RKO (cell line): Measurements from ENCODE around the gene MAPT.
A peak's percentile ranks its signal among the peaks of the same experiment; 100 is the strongest.
"Not testable (repeated sequence)": the region's sequence is repeated elsewhere in the genome, so short reads cannot be mapped to it uniquely, and the experiment has no call there.

Source experiments
- DNase-seq: peaks from one replicate; pipeline ENCODE4 v3.0.0-alpha.2; 2016; ENCODE audit warnings: low spot score

MAPT gene

DNA sequence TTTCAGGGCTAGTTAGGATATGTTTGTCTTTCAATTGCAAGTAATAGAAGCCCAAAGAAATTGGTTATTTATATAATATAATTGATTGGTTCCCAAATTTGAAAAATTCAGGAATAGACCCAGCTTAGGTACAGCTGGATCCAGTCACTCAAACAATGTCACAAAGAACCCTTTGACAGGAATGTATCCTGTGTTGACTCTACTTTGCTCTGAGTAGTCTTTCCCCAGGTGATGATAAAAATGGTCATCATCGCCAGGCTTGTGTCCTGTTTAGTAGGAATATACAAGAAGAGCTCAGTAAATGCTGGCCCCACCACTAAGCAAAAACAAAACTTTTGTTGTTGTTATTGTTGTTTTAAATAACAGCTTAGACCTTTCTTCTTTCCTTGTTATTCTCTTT lies 35.0 kb downstream of the MAPT start:
- no peak for DNase-seq

DNA sequence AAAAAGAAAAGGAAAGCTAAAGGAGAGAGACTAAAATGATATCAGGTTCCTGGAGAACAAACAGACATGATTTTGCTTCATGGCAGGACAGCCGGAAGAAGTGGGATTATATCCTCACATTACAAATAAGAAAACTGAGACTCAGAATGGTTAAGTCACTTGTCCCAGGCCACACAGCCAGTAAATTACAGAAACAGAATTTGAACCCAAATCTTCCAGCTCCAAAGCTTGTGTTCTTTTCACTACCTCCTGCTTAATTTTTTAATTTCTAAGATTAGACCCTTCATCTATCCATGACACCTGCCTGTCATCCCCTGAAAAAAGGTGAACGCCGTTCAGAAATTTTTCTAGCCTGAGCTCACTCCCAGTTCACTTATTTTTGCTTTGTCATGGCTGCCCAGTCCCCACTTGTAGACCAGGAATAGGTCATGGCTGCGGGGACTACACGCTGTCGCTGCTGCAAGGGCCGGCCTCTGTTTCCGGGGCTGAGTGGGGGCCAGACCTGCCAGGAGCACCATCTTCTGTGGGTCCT lies 36.1 kb downstream of the MAPT start:
- no peak for DNase-seq

DNA sequence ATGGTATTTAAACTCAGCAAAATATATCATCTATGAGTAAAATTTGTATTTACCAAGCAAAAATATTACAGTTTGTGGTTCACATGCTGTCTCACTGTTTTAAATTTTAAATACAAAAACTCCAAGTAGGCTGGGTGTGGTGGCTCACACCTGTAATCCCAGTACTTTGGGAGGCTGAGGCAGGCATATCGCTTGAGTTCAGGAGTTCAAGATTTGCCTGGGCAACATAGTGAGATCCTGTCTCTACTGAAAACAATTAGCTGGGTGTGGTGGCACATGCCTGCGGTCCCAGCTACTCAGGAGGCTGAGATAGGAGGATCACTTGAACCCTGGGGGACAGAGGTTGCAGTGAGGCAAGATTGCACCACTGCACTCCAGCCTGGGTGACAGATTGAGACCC lies 37.3 kb downstream of the MAPT start:
- DNase-seq, result no peak

DNA sequence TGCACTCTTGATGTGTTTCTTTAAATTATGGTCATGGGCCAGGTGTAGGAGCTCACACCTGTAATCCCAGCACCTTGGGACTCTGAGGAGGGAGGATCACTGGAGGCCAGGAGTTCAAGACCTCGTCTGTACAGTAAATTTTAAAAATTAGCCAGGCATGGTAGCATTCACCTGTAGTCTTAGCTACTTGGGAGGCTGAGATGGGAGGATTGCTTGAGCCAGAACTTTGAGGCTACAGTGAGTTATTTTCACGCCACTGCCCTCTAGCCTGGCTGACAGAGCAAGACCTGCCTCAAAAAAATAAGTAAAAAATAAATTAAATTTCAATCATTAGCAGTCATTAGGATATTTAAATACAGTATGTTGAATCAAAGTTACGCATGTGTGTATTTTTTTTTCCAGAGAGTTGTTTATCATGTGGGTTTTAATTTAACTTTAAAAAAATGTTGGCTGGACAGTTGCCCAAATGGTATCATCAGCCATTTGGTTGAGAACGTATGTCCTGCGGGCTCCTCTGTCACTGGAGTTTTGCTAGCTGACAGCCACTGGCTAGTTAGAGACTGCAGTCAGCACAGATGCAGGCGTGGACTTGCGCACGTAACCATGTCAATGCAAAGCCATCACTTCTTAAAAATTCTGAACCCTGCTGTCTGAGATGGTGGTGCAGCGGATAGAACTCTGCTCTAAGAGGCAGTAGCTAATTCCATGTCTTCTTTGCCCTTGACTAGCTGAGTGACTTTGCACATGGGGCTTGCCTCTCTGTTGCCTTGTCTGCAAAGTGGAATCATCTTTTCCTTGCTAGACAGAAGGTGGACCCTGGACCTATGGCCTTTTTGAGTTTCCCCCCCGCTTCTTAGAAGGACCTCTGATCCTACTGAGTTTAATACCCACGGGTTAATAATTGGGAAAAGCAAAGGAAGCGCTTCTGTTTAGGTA lies 40.0 kb downstream of the MAPT start:
- no peak for DNase-seq

DNA sequence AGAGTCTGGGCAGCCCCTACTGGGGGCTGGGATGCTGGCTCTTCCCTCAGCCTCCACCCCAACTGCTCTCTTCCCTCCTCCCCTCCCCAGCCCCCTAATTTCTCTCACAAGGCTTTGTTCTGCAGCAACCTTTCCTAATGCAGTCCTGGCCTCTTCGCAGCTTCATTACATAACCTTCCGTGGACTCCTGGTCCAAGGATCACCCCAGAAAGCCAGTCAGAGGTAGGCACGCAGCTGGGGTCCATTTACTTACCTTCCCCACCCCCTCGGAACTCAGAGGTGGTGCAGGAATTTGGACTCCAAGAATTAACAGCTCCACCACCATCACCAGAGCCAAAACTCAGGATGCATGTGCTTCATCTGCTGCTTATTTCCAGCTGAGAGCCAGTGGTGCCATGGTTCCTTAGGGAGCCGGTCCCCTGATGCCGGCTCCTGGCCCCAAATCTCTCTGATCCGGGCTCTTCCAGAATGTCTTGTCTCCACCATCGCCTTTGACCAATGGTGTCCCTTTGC lies 40.9 kb downstream of the MAPT start:
- no peak for DNase-seq

DNA sequence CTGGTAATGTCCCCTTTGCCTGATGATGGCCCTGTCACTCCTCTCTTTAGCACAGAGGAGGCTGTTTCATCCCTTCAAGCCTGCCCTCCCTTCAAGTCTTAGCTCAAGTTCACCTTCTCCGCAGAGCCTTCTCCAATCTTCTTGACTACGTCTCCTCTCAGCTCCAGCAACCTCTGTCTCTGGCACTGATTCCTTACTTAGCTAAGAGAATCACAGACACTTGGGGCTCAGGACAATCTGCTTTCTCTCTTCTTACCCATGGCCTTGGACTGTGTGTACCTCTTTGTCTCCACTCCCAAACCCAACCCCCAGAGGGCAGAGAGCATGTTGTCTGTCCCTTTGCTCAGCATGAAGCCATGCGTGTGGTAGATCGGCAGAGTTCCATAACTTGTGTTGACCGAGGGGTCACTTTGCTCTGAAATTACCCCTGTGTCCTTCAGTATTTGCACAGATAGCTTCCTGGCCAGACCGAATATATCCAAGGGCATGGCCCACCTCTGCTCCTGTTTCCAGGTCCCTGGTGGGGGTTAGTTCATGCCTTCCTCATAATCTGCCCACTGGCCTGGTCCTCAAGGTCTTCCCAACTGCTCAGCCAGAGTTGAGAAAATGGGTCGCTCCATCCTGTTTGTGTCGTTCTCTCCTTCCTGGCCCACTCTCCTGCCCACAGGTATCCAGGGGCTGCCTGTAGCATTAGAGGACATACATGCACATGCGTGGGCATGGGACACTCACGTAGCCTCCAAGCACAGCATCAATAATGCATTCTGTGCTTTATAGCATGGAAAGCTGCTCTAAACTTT lies 41.6 kb downstream of the MAPT start:
- DNase-seq, result no peak

DNA sequence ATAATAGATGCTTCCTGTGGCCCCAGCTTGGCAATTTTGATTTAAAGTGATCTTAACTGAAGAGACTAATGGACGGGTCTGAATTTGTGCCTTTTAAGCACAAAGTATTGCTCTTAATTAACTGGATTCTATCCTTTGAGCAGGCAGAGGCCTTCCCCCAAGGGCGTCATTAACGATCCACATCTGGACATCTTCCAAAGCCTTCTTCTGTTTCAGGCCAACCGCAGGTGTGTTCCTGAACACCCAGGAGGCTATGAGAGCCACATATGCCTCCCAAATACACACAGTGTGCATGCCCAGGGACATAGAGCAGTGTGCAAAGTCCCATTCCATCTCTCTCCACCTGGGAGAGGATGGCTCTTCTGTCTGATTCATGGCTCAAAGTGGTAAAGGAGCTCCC lies 42.3 kb downstream of the MAPT start:
- DNase-seq, result no peak

DNA sequence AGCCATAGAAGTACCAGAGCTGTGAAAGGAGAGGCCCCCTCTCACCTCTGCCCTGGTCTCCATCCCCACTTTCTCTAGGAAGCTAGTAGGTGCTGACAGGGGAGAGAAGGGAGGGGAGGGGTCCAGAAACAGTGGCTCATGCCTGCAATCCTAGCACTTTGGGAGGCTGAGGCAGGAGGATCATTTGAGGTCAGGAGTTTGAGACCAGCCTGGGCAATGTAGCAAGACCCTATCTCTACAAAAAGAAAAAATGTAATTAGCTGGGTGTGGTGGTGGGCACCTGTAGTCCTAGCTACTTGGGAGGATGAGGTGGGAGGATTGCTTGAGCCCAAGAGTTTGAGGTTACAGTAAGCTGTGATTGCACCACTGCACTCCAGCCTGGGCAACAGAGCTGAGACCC lies 42.8 kb downstream of the MAPT start:
- not testable (repeated sequence) for DNase-seq

DNA sequence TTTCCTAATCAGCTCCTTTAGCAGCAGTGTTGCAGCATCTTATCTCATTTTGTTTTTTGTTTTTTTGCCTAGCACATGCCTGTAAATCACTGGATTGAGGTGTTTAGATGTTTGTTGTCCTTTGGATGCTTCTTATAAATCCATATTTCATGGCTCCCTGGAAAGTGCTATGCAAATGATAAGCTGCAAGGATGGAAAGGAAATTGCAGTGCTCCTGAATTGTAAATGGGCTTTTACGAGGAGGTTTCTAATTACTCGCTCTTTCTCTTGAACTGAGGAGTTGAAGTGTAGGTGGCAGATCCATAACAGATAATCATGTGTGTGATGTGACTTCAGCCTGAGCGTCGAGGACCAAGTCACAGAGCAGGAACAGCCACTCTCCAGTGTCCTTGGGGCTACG lies 45.0 kb downstream of the MAPT start:
- DNase-seq, result no peak

DNA sequence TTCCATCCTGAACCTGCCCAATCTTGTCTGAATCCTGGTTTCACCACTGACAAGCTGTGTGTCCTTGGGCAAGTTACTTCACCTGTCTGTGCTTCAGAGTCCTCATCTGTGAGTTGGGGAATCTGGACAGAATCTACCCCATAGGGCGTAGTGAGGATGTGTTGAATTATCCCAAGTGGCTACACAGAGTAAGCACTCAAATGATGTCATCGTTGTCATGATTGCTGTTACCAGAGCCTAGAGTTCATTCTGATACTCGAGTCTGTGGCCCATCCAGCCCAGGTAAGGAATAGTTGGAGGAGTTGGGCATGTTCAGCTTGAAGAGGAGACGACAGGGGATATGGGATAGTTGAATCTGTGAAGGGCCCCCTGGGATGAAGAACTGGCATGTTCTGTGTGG lies 45.9 kb downstream of the MAPT start:
- no peak for DNase-seq

DNA sequence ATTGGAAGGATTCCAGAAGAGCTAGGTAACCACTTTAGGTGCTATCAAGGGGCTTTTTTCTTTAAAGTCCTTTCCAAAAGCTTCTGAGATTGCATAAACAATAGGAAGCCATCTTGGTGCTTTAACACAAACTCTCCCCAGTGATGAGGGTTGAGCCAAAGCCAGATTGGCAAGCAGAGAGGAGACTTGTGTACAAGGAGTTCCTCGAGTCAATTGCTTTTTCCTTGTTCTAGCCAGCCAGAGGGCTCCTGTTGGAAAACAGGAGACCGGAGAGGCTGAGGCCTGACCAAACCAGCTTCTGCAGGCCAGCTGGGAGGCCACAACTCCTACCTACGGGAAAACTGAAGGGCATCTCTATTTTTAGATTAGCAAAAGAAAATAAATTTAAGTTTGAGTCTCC lies 46.5 kb downstream of the MAPT start:
- no peak for DNase-seq

DNA sequence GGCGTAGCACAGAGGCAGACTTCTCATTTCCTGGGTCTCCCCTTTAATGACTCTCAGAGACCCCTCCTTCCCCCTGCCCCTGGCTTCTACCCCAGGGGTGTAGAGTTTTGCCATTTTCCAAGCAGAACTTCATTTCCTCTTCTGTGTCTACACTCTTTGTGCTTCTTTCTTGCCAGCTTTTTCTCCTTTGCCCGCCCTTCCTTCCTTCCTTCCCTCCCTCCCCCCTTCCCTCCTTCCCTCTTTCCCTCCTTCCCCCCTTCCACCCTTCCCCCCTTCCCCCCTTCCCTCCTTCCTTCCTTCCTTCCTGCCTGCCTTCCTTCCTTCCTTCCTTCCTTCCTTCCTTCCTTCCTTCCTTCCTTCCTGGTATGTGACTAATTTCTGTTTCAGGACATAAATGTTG lies 47.0 kb downstream of the MAPT start:
- no peak for DNase-seq

DNA sequence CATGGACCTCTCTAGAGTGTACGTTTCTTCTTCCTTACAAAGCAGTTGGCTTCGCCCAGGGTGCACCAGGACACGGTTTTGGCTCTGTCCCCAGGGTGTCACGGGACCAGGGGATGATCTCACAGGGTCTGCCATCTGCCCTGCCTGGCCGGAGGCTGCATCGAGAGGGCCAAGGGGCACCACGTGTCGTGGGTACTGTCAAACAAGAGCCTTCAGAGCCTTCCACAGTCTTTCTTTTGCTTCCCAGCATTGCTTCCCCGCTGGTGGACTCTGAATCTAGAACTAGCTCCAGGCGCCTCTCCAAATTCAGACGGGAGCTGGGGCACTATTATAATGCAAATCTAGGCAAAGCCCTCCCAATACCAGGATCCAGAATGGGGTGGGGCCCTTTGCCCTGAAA lies 47.9 kb downstream of the MAPT start:
- DNase-seq, result no peak

DNA sequence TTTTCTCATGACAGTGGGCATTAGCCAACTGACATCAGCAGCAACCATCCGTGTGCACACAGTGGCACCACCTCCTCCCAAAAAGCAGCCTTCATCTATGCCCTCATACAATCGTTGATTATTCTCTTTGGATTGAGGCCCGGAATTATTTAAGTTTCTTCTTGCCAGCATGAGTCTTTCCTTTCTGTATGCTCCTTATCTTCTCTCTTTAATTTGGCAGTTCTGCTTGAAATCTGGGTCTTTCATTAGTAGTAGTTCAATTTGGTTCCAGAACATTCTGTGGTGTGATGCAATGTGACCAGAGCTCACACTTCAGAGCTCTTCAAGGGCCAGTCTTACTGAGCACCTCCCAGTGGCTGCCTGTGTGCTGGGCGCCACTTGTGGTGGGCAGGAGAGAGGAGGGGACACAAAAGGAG lies 52.5 kb downstream of the MAPT start:
- no peak for DNase-seq

DNA sequence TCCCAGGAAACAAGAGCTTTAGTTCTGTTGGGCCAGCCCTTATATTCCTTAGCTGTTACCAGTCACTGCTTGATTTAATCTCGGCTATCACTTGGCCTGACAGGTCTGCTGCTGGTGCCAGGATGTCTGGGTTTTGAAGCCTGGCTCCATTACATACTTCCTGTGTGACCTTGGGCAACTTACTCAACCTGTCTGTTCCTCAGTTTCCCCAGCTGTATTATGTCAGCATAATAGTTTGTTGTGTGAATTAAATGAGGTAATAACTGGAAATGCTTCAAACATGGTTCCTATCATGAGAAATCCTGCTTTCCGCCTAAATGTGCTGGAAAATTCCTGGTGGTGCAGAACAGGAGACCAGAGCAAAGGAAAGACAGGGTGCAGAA lies 54.1 kb downstream of the MAPT start:
- no peak for DNase-seq

DNA sequence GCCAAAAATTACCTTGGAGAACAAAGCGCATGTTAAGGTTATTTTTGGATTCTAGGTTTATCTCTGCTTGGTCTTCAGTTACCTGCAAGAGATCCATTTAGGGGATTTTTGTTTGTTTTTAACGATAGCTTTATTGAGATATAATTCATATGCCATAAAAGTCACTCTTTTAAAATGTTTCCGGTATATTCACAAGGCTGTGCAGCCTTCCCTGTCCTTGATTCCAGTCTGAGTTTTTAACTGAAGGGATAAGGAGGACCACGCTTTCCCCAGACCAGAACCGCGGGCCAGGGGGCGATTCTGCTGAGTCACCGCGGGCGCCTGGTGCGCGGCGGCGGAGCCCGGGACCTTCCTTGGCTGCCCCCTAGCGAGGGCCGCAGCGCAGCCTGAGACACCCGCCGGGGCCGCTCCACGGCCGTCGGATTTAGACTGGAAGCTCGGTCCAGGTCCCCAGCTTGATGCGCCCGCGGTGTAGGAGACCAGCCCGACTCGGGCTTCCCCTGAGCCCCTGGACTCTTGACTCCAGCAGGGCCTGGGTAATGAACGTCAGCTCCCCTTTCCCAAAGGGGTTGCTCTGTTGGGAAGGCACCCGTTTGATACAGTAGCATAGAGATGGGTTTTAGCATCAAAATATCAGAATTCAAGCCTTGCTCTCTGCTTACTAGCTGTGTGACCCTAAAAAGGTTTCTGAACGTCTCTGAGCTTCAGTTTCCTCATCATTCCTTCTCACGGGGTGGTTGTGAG lies 54.7 kb downstream of the MAPT start:
- DNase-seq, result peak; percentile 66

DNA sequence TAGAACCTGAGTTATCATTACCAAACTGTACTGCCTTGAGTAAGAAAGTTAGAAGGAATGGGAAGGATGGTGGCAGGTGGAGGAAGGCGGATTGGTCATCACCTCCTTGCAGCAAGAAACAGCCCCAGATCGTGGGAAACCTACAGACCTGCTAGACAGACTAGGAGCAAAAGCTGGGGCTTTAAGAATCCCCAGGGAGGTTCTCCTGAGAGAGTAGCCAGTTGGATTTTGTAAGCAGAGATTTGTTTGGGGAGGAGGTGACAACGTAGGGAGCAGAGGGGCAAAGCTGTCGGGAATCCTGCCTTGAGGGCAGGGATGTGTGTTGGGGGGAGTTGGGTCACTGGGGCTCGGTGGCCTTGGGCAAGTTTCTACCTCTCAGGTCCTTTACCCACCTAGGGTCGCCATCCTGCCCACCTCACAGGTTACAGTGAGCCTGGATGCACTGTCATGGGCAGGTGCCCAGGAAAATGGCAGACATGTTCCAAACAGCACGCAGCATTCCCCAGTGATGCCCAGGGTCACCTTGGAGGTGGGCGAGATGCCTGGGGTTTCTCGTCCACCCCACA lies 55.5 kb downstream of the MAPT start:
- DNase-seq, result no peak

DNA sequence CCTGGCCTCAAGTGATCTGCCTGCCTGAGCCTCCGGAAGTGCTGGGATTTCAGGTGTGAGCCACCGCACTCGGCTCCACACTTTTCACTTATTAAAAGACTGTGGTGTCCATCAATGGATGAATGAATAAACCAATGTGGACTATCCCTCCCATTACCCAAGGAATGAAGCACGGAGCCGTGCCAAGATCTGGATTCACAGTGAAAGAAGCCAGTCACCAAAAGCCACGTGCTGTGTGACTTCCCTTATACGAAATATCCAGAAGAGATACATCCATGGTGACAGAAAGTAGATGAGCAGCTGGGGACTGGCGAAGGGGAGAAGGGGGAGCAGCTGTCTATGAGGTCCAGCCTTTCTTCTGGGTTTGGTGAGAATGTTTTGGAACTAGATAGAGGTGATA lies 56.5 kb downstream of the MAPT start:
- DNase-seq, result no peak

DNA sequence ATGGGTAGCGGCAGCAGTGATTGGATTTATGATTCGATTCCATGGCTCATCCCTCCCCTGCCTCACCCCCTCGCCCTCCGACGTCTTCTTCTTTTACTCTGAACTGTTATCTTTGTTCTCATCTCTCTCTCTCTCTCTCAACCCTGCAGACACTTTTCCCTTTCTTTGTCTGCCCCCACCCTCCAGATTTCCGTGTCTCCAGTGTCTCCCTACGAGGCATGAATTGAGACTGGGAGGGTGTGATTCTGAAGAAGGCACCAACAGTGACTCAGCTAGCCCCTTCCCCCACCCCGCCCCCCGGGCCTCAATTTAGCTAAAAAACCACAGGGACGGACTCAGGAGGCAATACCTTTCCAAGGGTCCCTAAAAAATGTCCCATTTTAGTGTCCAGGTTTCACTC lies 57.0 kb downstream of the MAPT start:
- no peak for DNase-seq

DNA sequence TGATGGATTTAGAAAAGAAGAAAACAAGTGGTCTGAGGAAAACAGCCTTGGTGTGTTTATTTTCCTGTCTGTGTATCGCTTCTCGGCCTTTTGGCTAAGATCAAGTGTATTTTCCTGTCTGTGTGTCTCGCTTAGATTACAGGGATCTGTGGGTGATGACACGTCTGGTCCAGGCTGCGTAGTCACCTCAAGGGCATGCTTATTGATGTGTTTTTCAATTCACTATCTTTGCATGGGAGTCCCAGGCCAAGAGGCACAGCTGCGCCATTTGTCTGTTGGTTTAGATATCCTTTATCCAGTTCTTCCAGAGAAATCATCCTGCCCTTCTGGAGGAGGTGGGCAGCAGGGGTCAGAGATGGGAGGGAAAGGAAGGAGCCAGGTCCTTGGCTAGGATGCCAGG lies 57.6 kb downstream of the MAPT start:
- no peak for DNase-seq

DNA sequence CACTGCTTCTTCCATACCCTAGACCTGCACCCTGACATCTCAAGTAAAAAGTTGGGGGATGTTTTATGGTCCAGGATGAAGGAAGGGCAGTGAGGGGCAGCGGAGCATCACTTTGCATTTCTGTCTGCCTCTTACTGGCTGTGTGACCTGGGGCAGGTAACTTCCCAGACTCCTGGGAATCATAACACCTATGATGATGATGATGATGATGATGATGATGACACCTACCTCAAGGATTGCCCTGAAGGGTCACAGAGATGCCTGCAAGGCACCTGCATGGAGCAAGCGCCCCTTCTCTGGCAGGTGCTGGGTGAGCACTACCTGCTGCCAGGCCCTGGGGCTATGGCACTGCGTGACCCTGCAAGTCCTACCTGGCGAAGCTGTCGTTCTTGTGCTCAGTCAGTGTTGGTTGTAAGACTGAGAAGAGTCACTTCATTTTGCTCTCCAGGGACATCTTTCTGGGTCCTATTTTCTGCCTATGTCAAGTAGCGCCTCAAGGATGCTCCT lies 58.5 kb downstream of the MAPT start:
- no peak for DNase-seq

DNA sequence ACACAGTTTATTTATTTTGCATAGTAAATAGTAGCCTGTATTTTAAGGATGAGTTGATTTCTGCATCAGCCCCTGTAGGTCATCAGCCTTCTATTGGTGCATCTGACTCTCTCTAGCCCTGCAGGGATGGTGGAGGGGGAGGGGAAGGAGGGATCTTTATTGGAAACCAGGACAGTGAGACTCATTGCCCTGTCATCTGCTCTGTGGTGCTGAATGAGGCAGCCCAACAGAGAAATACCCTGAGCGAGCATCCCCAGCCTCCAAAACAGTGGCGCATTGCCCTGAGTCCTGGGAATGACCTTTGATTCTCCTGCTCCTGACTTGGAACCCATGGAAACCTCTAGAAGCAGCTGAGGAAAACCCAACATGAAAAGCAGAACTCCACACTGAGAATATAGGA lies 59.2 kb downstream of the MAPT start:
- DNase-seq, result no peak
